ENCODE measurements around the gene REL.
"Not testable (repeated sequence)": the region's sequence is repeated elsewhere in the genome, so short reads cannot be mapped to it uniquely, and the experiment has no call there.

Gene REL

GRCh38 chr2:60926741-60927552 is 45.6 kb downstream of the REL start:
- TF ChIP-seq CTCF (IDR thresholded peaks at IDR 0.05; ENCODE audit: low read depth, low read length), result no peak
- DNase-seq (ENCODE audit: extremely low read depth, low read depth), result no peak

- DNase-seq (ENCODE audit: extremely low read depth, low read depth), result not testable (repeated sequence)
Observed at GRCh38 chr2:60932061-60932460, 50.7 kb downstream of the REL start.

GRCh38 chr2:60932954-60933353 is 51.6 kb downstream of the REL start:
- no peak for DNase-seq (ENCODE audit: extremely low read depth, low read depth)
- TF ChIP-seq CTCF (IDR thresholded peaks at IDR 0.05; ENCODE audit: low read depth, low read length), result no peak

GRCh38 chr2:60934165-60934722 is 52.9 kb downstream of the REL start:
- TF ChIP-seq CTCF (IDR thresholded peaks at IDR 0.05; ENCODE audit: low read depth, low read length), result no peak
- no peak for DNase-seq (ENCODE audit: extremely low read depth, low read depth)

- no peak for TF ChIP-seq CTCF (IDR thresholded peaks at IDR 0.05; ENCODE audit: low read depth, low read length)
- no peak for DNase-seq (ENCODE audit: extremely low read depth, low read depth)
Observed at GRCh38 chr2:60936757-60937156, 55.4 kb downstream of the REL start.

GRCh38 chr2:60938301-60938700 is 56.9 kb downstream of the REL start:
- TF ChIP-seq CTCF (IDR thresholded peaks at IDR 0.05; ENCODE audit: low read depth, low read length), result no peak
- DNase-seq (ENCODE audit: extremely low read depth, low read depth), result no peak

- DNase-seq (ENCODE audit: extremely low read depth, low read depth), result no peak
- TF ChIP-seq CTCF (IDR thresholded peaks at IDR 0.05; ENCODE audit: low read depth, low read length), result no peak
Observed at GRCh38 chr2:60939622-60940021, 58.2 kb downstream of the REL start.

- TF ChIP-seq CTCF (IDR thresholded peaks at IDR 0.05; ENCODE audit: low read depth, low read length), result no peak
- no peak for DNase-seq (ENCODE audit: extremely low read depth, low read depth)
Observed at GRCh38 chr2:60945341-60945740, 64.0 kb downstream of the REL start.
